Esophagus muscularis mucosa (tissue), 3 donors: ENCODE measurements around the gene CARS1.

Experiments used
- CTCF ChIP-seq, 3 experiments: fragments of 200-600 bp in 2 of 3; fragments of 450-650 bp in 1 of 3; sonication (generic) in 2 of 3; IDR thresholded peaks; one replicate each; pipeline ENCODE4 v1.5.1; 2017 to 2019; ENCODE audit warnings: antibody characterized with exemption in 3 of 3, mild to moderate bottlenecking in 2 of 3, moderate library complexity in 1 of 3
- POLR2AphosphoS5 ChIP-seq, 2 donors: sonication (generic); formaldehyde crosslinking; IDR thresholded peaks; one replicate each; pipeline ENCODE4 v1.6.1; 2017; ENCODE audit warnings: antibody characterized with exemption in 2 of 2

GRCh38 chr11:2991452-2992233 is 65.6 kb downstream of the CARS1 start:
- TF ChIP-seq CTCF (IDR thresholded peaks at IDR 0.05), result no peak
- no peak for TF ChIP-seq POLR2AphosphoS5 (IDR thresholded peaks at IDR 0.05)
